ENCODE measurements around the gene DYNC1I2.

GRCh38 chr2:171678619-171679018 lies 8.7 kb upstream of the DYNC1I2 start:
- TF ChIP-seq POLR2A (IDR thresholded peaks at IDR 0.05) (no peak), POLR2AphosphoS5 (IDR thresholded peaks at IDR 0.05) (no peak)
- TF ChIP-seq, protein P1, sequence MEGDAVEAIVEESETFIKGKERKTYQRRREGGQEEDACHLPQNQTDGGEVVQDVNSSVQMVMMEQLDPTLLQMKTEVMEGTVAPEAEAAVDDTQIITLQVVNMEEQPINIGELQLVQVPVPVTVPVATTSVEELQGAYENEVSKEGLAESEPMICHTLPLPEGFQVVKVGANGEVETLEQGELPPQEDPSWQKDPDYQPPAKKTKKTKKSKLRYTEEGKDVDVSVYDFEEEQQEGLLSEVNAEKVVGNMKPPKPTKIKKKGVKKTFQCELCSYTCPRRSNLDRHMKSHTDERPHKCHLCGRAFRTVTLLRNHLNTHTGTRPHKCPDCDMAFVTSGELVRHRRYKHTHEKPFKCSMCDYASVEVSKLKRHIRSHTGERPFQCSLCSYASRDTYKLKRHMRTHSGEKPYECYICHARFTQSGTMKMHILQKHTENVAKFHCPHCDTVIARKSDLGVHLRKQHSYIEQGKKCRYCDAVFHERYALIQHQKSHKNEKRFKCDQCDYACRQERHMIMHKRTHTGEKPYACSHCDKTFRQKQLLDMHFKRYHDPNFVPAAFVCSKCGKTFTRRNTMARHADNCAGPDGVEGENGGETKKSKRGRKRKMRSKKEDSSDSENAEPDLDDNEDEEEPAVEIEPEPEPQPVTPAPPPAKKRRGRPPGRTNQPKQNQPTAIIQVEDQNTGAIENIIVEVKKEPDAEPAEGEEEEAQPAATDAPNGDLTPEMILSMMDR (IDR thresholded peaks at IDR 0.05 in 8 of 11, conservative IDR thresholded peaks at IDR 0.05 in 3 of 11) = no peak
